ENCODE data around the gene GLCE.
"Not testable (repeated sequence)": the region's sequence is repeated elsewhere in the genome, so short reads cannot be mapped to it uniquely, and the experiment has no call there.

Gene GLCE

GRCh38 chr15:69288531-69289341 is 128.3 kb downstream of the GLCE start:
- no peaks in the 10 kb centered on the region for H3K79me1 ChIP-seq (ENCODE audit: low read length)
- H3K4me3 ChIP-seq (ENCODE audit: low read depth, low read length) = no peak overlapping the region
- no peak overlapping the region for H2AK5ac ChIP-seq (ENCODE audit: low read length)
- DNase-seq = no peak
- no peak overlapping the region for H4K12ac ChIP-seq (ENCODE audit: low read depth, low read length)
- H3K9me3 ChIP-seq (ENCODE audit: insufficient read depth, low read depth, low read length) = no peaks in the 10 kb centered on the region
- H3K27me3 ChIP-seq (ENCODE audit: insufficient read depth, low read length) = no peaks in the 10 kb centered on the region
- no peak overlapping the region for H3K9ac ChIP-seq (ENCODE audit: low read length)
- H2BK12ac ChIP-seq (ENCODE audit: low read length) = no peak overlapping the region
- no peak overlapping the region for H2BK5ac ChIP-seq (ENCODE audit: low read depth, low read length, poor library complexity)
- H3K4ac ChIP-seq (ENCODE audit: low read depth, low read length) = no peak overlapping the region
- H4K91ac ChIP-seq (ENCODE audit: low read depth, low read length) = no peak overlapping the region
- no peak overlapping the region for H3K18ac ChIP-seq (ENCODE audit: low read length)
- no peak overlapping the region for H3K27ac ChIP-seq (ENCODE audit: low read depth, low read length)
- no peaks in the 10 kb centered on the region for H3K36me3 ChIP-seq (ENCODE audit: control insufficient read depth in 1 of 2, insufficient read depth in 2 of 2, low read length in 2 of 2)
- H3K14ac ChIP-seq (ENCODE audit: low read length) = no peak overlapping the region
- no peaks in the 10 kb centered on the region for H3K79me2 ChIP-seq (ENCODE audit: control insufficient read depth, insufficient read depth, low read length, poor library complexity)
- no peaks in the 10 kb centered on the region for H3K4me1 ChIP-seq (ENCODE audit: control insufficient read depth in 1 of 2, insufficient read depth in 2 of 2, low read length in 2 of 2)
- no peak overlapping the region for H2AFZ ChIP-seq (ENCODE audit: insufficient read depth, low read length, poor library complexity)
- no peak overlapping the region for H2BK120ac ChIP-seq (ENCODE audit: insufficient read depth, low read length, poor library complexity)
- no peak overlapping the region for H3K4me2 ChIP-seq (ENCODE audit: low read length)
- no peak overlapping the region for H3K23ac ChIP-seq (ENCODE audit: low read length)
- no CpG with 5 or more reads among the region's 11 CpGs for WGBS (ENCODE audit: extremely low coverage, insufficient coverage, insufficient read length)
- H4K8ac ChIP-seq (ENCODE audit: low read depth, low read length) = no peak overlapping the region

GRCh38 chr15:69289342-69290146 is 129.1 kb downstream of the GLCE start:
- no peak overlapping the region for H3K9ac ChIP-seq (ENCODE audit: low read length)
- no peaks in the 10 kb centered on the region for H3K79me1 ChIP-seq (ENCODE audit: low read length)
- H4K8ac ChIP-seq (ENCODE audit: low read depth, low read length) = no peak overlapping the region
- WGBS (ENCODE audit: extremely low coverage, insufficient coverage, insufficient read length) = no CpG with 5 or more reads among the region's 8 CpGs
- H3K36me3 ChIP-seq (ENCODE audit: control insufficient read depth in 1 of 2, insufficient read depth in 2 of 2, low read length in 2 of 2) = no peaks in the 10 kb centered on the region
- no peak overlapping the region for H2BK120ac ChIP-seq (ENCODE audit: insufficient read depth, low read length, poor library complexity)
- H3K79me2 ChIP-seq (ENCODE audit: control insufficient read depth, insufficient read depth, low read length, poor library complexity) = no peaks in the 10 kb centered on the region
- H2BK12ac ChIP-seq (ENCODE audit: low read length) = no peak overlapping the region
- DNase-seq = no peak
- no peak overlapping the region for H4K12ac ChIP-seq (ENCODE audit: low read depth, low read length)
- H2BK5ac ChIP-seq (ENCODE audit: low read depth, low read length, poor library complexity) = no peak overlapping the region
- H2AK5ac ChIP-seq (ENCODE audit: low read length) = no peak overlapping the region
- no peak overlapping the region for H3K18ac ChIP-seq (ENCODE audit: low read length)
- H3K27ac ChIP-seq (ENCODE audit: low read depth, low read length) = no peak overlapping the region
- H2AFZ ChIP-seq (ENCODE audit: insufficient read depth, low read length, poor library complexity) = no peak overlapping the region
- no peaks in the 10 kb centered on the region for H3K27me3 ChIP-seq (ENCODE audit: insufficient read depth, low read length)
- H3K14ac ChIP-seq (ENCODE audit: low read length) = no peak overlapping the region
- H3K4ac ChIP-seq (ENCODE audit: low read depth, low read length) = no peak overlapping the region
- H3K4me2 ChIP-seq (ENCODE audit: low read length) = no peak overlapping the region
- no peak overlapping the region for H3K4me3 ChIP-seq (ENCODE audit: low read depth, low read length)
- no peak overlapping the region for H3K23ac ChIP-seq (ENCODE audit: low read length)
- H3K9me3 ChIP-seq (ENCODE audit: insufficient read depth, low read depth, low read length) = no peaks in the 10 kb centered on the region
- no peak overlapping the region for H4K91ac ChIP-seq (ENCODE audit: low read depth, low read length)
- no peaks in the 10 kb centered on the region for H3K4me1 ChIP-seq (ENCODE audit: control insufficient read depth in 1 of 2, insufficient read depth in 2 of 2, low read length in 2 of 2)

DNA sequence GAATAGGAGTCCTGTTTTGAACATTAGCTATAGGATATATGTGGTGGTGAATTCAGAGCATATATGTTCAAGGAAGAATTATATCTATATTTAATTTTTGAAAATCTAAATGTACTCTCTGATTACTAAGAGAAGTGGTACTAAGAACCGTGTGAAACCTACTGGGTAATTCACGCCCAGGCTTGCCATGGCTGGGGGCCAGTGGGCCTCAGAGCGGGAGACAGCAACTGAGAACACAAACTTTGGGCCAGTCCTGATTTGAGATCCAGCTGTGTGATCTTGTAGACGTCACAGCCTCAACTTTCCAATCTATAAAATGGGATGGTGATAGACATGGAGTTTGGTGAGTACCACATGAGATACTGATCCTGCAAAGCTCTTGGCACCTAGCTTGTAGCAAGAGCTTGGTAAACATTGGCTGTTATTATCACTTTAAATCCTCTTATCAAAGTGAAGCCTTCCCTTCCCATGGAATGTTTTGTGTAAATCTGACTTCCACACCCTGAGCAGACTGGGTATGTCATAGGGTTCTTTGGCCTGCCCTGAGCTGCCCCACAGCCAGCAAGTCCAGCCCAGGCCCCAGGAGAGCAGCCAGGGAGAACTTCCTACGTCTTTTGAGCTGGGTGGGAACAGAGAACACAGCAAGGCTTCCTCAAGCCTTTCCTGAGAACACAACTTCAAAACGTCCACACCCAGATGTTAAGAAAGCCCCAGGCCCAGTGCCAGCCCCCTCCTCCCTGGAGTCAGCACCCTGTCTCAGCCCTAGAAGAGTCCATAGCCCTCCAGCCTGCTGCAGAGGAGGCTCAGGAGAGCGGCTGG is 130.1 kb downstream of the GLCE start:
- H3K27ac ChIP-seq (ENCODE audit: low read depth, low read length) = no peak overlapping the region
- H3K14ac ChIP-seq (ENCODE audit: low read length) = no peak overlapping the region
- H3K4me1 ChIP-seq (ENCODE audit: control insufficient read depth in 1 of 2, insufficient read depth in 2 of 2, low read length in 2 of 2) = no peaks in the 10 kb centered on the region
- no peak overlapping the region for H2BK5ac ChIP-seq (ENCODE audit: low read depth, low read length, poor library complexity)
- H3K79me1 ChIP-seq (ENCODE audit: low read length) = no peaks in the 10 kb centered on the region
- no peak for DNase-seq
- WGBS (ENCODE audit: extremely low coverage, insufficient coverage, insufficient read length) = no CpG with 5 or more reads among the region's 7 CpGs
- no peak overlapping the region for H3K4me3 ChIP-seq (ENCODE audit: low read depth, low read length)
- H2BK12ac ChIP-seq (ENCODE audit: low read length) = no peak overlapping the region
- H4K12ac ChIP-seq (ENCODE audit: low read depth, low read length) = no peak overlapping the region
- no peak overlapping the region for H2BK120ac ChIP-seq (ENCODE audit: insufficient read depth, low read length, poor library complexity)
- no peak overlapping the region for H3K4me2 ChIP-seq (ENCODE audit: low read length)
- H3K18ac ChIP-seq (ENCODE audit: low read length) = no peak overlapping the region
- no peaks in the 10 kb centered on the region for H3K36me3 ChIP-seq (ENCODE audit: control insufficient read depth in 1 of 2, insufficient read depth in 2 of 2, low read length in 2 of 2)
- H2AK5ac ChIP-seq (ENCODE audit: low read length) = no peak overlapping the region
- H3K23ac ChIP-seq (ENCODE audit: low read length) = no peak overlapping the region
- no peak overlapping the region for H3K4ac ChIP-seq (ENCODE audit: low read depth, low read length)
- H4K91ac ChIP-seq (ENCODE audit: low read depth, low read length) = no peak overlapping the region
- H4K8ac ChIP-seq (ENCODE audit: low read depth, low read length) = no peak overlapping the region
- H3K79me2 ChIP-seq (ENCODE audit: control insufficient read depth, insufficient read depth, low read length, poor library complexity) = no peaks in the 10 kb centered on the region
- H3K9me3 ChIP-seq (ENCODE audit: insufficient read depth, low read depth, low read length) = no peaks in the 10 kb centered on the region
- H2AFZ ChIP-seq (ENCODE audit: insufficient read depth, low read length, poor library complexity) = no peak overlapping the region
- no peaks in the 10 kb centered on the region for H3K27me3 ChIP-seq (ENCODE audit: insufficient read depth, low read length)
- H3K9ac ChIP-seq (ENCODE audit: low read length) = no peak overlapping the region

GRCh38 chr15:69291651-69292050 is 131.2 kb downstream of the GLCE start:
- H3K4ac ChIP-seq (ENCODE audit: low read depth, low read length); H3K79me1 ChIP-seq (ENCODE audit: low read length); H3K14ac ChIP-seq (ENCODE audit: low read length): not testable (repeated sequence)

More at GRCh38 chr15:69291651-69292050, 131.2 kb downstream of the GLCE start:
- not testable (repeated sequence) for H3K4me1 ChIP-seq (ENCODE audit: control insufficient read depth in 1 of 2, insufficient read depth in 2 of 2, low read length in 2 of 2); H3K9ac ChIP-seq (ENCODE audit: low read length); H3K9me3 ChIP-seq (ENCODE audit: insufficient read depth, low read depth, low read length); H2BK12ac ChIP-seq (ENCODE audit: low read length); H2BK5ac ChIP-seq (ENCODE audit: low read depth, low read length, poor library complexity); H3K36me3 ChIP-seq (ENCODE audit: control insufficient read depth in 1 of 2, insufficient read depth in 2 of 2, low read length in 2 of 2); H3K79me2 ChIP-seq (ENCODE audit: control insufficient read depth, insufficient read depth, low read length, poor library complexity); DNase-seq; H2AK5ac ChIP-seq (ENCODE audit: low read length); H3K27ac ChIP-seq (ENCODE audit: low read depth, low read length); H4K91ac ChIP-seq (ENCODE audit: low read depth, low read length); H3K23ac ChIP-seq (ENCODE audit: low read length); H4K8ac ChIP-seq (ENCODE audit: low read depth, low read length); H2BK120ac ChIP-seq (ENCODE audit: insufficient read depth, low read length, poor library complexity); H3K27me3 ChIP-seq (ENCODE audit: insufficient read depth, low read length); H4K12ac ChIP-seq (ENCODE audit: low read depth, low read length); H3K4me2 ChIP-seq (ENCODE audit: low read length); H3K4me3 ChIP-seq (ENCODE audit: low read depth, low read length); H3K18ac ChIP-seq (ENCODE audit: low read length); H2AFZ ChIP-seq (ENCODE audit: insufficient read depth, low read length, poor library complexity)
- WGBS (ENCODE audit: extremely low coverage, insufficient coverage, insufficient read length) = no CpG with 5 or more reads among the region's 10 CpGs
